C1 segment of cervical spinal cord (tissue), 14 donors: ENCODE results near the gene WWOX.
A peak's percentile ranks its signal among the peaks of the same experiment; 100 is the strongest.

Source experiments
- DNase-seq, 14 donors: peaks; one replicate each; lab custom pipeline; 2025; lab: John Stamatoyannopoulos, UW

The WWOX gene

DNA sequence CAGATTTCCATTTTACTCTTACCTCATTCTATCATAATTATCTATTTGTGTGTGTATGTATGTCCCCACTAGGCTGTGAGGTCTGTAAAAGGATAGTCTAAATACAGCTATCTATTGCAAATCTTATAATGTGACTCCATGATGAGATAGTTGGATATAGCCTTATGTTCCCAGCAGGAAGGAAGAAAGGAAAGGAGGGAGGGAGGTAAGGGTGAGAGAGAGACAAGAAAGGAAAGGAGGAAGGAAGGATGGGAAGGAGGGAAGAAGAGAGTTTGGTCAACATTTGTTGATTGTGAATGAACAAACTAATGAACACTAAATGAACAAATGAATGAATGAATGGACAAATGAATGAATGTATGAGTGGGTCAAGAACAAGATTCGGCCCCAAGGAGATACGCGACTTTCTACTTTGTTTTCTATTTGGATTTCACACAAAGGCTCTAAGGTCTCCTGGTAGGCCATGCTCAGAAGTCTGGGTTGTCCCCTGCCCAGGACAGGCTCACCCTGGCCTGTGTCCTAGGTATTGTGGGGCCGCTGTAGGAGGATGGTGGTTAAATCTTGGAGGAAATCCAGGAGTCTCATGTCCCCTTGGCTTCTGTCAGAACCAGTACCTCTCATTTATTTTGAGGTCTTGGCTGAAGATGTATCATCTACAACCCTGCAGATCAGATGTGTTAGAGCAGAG is 195.2 kb downstream of the WWOX start:
- no peak for DNase-seq

DNA sequence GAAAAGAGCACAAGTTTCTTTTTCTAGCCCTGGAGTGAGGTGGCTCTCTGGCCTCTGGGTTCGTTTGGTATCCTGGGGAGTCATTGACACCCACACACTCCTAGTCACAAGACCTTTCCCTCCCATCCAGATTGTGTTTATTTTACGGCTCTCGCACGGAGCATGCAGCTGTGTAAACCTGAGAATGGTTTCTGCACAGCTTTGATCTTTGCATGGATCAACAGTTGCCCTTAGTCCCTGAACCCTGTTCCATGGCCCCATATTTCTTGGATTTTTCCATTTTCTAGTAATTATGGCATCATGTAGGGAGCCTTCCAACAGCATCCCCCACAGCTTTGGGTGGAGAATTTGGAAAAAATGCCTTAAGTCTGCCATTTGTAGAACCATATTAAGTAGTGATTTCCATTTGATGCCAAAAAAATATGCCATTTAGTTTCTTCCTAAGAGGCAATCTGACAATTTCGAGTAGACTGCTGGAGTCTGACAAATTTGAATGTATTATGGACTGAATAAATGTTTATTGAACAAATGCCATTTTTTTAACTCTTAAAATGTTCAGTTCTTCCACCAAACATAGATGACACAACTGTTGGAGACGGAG is 197.7 kb downstream of the WWOX start:
- DNase-seq: no peak

DNA sequence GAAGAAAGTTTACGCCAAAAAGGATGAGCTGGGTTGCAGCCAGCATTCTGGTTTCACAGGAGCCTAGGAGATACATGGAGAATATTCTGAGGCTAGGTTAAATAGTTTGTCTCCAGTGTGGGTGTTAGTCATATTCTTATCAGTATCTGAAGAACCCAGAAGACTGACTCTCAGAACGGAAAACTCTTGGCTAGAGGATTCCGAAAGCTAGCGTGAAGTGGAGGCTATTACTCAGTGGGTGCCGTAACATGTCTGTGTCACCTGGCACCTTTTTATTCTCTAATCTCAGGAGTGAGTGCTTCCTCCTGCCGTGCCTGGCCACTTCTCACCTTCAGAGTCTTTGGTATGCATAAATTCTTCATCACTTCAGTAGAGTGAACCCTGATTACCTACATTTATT is 199.5 kb downstream of the WWOX start:
- DNase-seq: no peak

DNA sequence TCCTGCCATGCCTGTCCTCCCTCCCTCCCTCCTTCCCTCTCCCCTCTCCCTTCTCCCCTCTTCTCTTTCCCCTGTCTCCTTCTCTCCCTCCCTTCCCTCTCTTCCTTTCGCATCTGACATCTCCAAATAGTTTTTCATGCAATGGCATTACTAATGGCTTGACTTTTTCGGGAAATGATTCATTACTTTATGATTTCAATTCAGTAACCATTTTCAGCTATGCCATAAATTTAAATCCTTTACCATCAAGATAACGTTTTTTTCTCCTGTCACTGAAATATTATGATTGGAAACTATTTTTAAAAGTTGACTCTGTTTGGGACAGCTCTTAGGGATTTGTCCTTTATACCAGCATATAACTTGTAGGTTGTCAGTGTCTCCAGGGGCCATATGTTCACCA is 201.0 kb downstream of the WWOX start:
- DNase-seq: no peak

DNA sequence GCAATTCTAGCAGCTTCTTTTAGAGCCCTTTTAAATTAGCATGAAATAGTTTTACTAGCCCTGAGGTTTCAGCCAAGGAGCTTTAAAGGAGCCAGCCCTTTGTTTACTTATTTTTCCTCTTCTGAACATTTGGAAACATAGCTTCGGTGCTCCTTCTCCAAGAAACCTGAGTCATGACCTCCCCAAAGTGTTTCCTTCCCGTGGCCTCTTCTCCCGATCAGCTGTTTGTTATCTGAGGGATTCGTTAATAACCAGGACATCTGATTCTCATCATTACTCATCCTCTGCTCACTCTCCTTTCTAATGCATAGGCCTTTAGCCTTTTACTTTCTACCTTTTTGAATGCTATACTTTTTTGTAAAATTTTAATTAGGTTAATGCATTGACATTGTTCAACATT is 204.5 kb downstream of the WWOX start:
- no peak for DNase-seq

DNA sequence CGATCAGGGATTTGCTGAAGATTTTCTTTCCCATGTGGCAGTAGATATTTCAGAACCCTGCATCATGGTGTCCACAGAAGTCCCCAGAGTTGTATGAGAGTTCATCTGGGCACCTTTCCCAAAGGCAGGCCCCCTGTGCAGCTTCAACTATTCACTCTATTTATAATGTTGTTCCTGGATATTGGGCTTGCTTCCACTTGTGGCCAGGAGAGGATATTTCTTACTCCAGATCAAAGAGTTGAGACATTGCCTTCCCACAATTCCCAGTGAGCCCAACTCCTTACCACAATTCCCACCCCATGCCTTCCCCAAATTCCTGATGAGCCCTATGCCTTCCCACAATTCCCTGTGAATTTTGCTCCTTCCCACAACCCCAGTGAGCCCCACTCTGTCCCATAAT is 206.9 kb downstream of the WWOX start:
- DNase-seq: no peak

DNA sequence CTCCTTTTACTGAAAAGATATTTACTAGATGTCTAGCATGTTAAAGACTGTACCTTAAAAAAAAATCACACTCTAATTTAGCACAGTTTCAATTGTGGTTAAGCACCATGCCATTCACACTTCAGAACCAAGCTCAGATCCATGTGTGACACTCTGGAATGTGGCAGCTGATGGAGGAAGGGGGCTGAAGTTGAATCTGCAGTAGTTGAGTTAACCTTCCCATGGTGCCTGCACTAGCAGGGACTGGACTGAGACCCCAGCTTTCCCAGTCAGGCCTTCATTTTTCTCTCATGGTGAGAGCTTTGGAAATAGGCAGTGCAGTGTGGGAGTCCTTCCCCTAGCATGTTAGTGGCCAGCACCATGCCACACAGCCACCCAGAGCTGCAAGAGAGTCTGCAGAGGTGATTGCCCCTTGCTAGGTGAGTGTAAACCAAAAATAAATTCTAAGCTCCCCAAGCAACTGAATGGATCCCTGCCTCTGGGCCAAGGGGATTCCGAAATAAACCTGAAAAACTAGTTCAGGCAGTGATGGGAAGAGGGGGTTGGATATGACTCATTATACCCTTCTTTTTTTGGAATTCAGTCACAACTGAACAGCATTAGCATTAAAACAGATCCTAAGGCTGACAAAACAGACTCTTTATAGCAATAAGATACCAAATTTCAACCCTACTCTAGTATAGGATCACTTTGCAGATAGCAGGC is 208.5 kb downstream of the WWOX start:
- no peak for DNase-seq

DNA sequence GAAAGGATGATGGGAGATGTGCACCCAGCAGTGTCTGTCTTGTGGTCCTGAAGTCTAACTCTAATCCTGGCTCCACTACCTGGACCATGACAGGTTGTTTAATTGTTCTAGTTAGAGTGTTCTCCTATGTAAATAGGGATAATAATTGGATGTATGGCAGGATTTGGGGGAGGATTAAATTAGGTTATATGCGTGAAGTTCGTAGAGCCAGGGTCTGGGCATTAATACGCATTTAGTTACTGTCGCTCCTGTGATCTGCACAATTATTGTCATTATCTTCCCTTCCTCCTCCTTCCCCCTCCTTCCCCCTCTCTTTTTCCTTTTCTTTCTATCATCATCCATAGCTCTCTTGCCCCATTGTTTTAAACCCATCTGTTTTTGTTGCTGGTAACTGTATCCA is 210.3 kb downstream of the WWOX start:
- DNase-seq: no peak

DNA sequence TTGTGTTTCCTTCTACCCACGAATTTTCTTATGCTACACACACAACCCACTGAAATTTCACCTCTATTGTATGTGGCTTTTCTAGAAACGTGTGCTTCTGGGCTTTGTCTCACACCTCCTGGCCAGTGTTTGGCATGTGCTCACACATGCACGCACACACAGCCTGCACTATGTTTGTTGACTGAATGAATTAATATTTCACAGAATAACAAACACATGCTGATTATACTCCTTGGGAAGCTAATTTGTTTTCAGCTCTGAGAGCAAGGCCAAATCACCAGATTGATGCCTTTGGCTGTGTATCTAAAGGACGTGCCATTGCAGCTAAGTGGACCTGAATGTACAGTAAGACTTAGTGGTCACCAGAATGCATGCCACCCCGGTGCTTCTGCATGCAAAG is 210.7 kb downstream of the WWOX start:
- peak in 1 of 14 donors; percentile 13 for DNase-seq

DNA sequence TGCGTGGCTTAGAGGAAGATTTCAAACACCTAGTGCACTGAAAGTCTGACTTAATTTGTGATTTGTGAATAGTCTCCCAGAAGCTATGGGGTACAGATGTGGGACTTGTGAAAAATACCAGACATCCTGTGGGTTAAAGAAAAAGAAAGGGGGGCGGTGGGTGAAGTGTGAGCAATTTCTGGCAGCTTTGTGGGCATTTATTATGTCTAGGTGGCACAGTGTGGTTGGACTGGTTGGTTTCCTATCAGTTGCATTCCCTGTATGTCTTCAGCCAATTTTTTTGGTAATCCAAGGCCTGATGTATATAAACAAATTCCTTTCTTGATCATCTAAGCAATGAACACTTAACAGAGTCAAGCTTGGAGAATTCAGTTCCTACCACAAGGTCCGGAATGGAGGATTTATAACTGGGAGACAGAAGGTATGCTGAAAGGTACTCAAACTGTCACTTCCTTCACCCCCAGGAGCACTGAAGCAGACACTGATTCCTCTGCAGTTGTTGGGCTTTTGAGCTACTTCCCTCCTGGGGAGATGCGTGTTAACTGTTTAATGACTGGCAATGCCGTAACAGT is 211.6 kb downstream of the WWOX start:
- no peak for DNase-seq

DNA sequence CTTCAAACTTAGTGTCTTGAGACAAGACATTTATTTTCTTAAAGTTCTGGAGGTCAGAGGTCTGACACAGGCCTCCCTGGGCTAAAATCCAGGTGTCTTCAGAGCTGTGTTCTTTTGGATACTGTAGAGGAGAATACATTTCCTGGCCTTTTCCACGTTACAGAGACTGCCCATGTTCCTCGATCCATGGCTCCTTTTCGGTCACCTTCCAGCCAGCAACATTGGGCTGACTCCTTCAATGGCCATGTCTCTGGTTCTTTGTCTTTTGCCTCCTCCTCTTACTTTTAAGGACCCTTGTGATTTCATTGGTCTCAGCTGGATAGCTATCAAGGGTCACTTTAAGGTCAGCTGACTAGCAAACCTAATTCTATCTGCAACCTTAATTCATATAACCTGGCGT is 212.4 kb downstream of the WWOX start:
- no peak for DNase-seq

DNA sequence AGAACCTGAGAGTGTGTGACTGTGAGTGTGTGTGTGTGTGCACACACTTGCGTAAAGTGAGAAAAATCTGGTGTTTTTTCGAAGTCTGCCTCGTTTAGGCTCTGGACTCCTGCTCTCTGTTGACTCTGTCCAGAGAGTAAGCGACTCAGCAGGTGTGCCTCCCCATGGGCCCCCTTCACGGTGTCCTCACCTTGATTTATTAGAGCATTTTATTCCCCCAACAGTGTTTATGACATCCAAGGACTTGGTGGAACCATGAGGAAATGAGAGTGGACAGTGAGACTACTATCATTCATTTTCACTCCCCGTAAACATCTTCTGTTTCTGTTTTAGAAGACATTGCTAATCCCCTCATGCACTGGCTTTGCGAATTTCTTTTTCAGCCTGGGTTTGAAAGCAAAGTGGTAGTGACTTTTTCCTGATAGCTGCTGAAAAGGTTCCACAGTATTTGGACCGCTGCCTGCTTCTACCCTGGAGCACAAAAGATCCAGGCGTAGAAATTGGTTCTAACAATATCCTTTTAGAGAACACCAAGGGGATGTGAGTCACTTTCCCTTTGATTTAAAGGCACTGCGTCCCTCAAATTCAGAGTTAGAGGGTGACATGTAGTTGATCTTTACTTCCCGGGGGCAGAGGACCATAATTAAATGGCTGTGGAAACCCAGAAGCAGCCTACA is 218.2 kb downstream of the WWOX start:
- DNase-seq: no peak

DNA sequence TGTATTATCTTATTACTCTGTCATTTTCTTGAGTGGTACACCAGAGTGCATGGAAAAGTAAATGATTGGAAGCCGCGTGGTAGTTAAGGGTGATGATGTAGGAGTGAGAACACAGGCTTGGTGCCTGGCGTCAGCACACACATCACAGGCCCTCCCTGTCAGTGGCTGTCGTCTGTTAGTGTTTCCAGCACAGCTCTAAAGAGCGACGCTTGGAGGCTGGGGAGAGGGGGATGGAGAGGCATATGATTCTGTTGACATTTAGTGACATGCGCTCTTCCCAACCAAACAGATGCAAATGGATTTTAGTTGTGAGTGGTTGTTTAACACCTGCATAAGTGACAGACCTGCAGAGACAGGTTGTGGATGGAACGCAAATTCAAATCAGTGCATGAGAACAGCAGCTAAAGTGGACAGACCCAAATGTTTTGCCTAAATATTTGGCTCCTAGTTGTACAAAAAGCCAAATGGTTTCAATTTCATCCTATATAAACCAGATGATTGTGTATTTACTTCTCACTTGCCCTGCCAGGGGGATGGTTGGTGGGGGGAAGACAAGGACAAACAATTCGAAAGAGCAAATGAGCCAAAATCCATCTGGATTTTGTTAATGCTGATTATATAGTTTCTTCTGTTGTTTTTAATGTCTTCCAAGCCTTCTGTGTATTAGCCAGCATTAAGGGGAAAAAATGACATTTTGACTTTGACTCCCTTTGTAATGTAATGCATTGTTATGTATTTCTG is 222.3 kb downstream of the WWOX start:
- no peak for DNase-seq

DNA sequence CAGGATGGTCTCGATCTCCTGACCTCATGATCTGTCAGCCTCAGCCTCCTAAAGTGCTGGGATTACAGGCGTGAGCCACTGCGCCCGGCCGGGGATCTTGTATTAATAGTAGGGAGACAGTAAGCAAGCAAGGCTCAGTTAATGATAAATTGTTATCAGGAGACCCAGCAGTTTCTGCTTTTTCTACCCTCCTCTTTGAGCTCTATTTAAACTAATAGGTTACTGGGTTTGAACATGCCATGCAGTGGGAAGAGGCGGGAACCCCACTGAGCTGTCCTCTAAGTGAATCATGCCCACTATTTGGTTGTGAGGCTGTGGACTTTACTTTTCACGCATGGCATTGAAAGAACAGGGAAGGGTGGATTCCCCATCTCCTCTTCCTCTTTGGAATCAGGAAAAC is 223.9 kb downstream of the WWOX start:
- no peak for DNase-seq

DNA sequence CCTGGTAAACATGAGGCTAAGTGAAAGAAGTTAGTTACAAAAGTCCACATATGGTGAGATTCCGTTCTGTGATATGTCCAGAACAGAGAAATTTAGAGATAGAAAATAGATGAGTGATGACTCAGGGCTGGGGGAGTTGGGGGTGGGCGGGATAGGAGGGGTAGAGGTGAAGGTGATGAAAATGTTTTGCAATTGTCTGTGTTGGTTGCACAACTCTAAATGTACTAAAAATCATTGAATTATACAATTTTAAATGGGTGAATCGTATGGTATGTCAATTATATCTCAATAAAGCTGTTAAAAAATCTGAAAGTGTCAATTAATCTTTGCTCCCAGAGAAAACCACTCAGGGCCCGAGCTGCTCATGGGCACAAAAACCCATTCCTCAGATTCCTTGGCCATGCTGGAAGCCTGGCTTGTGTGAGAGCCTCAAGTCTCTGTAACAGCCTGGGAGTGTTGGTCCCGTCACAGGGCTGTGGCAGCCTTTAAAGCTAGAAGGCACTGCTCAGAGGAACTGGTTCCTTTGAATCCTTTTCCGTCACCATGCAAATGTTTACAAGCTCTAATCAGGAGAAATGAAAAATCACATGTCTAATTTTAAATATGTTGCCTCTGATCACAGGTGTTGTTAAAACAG is 225.3 kb downstream of the WWOX start:
- no peak for DNase-seq

DNA sequence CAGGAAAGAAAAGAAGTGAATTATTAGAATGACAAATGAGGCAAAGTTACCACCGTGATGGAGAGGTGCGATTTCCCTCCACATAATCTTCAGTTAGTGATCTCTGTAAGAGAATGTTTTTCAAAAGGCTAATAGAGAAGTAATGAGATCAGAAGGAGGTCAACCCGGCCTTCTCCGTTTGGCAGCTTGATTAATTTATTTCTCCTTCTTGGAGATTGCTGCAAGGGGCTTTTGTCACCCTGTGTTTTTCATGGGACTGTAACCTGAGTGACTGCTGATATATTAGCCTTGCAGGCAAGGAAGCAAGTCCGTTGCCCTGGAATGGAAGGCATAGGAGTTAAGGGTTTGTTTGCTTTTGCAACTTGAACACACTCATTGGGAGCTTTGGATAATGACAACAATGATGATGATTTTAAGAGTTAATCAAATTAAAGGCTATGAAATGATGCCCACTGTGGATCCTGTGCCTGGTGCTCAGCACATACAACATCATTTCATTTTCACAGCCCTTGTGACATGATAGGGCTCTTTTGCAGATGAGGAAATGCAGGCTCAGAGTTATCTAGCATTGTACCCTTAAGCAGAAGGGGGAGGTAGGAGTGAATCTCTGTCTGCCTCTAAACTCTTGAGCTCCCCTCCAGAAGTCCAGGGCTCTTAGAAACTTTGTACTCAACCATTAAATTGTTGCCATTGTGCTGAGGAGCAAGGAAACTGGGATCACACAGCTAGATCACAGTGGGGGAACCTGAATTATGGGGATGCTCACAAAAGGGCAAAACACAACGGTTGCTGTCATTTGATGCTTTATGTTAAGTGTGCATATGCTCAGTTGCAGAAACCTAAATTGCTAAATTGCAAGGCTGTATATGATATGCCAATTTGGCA is 226.3 kb downstream of the WWOX start:
- no peak for DNase-seq

DNA sequence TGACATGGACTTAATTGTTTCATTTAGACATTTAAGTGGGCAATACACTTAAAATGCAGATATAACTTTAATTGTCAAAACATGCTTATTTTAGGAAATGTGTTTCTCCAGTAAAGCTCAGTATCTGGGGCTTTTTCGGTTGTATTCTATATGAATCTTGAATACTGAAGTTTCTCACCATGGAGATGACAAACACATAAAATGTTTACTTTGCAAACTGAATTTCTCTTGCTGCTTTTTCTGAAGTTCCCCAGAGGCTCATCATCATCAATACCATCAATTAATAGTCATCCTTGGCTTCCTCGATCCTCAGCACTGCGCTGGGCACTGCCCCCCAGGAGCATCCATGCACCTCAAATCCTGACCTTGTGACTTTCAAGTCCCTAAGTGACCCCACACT is 227.3 kb downstream of the WWOX start:
- DNase-seq: no peak

DNA sequence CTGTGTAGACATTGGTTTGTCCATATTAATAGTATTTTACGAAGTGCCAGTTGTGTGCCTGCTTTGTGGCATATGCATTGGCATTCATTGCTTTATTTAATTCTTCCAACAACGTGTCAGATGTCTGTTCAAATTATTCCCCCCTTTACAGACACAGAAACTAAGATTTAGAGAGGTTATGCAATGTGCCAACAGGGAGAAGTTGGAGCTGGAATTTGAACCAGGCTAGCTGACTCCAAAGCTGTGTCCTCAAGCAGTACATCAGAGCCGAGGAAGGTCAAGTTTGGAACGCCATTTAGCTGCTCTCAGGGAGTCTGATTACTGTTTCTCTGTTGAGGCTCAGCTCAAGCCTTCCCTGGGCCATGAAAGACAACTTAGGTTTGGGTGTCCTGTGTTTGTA is 232.3 kb downstream of the WWOX start:
- no peak for DNase-seq

DNA sequence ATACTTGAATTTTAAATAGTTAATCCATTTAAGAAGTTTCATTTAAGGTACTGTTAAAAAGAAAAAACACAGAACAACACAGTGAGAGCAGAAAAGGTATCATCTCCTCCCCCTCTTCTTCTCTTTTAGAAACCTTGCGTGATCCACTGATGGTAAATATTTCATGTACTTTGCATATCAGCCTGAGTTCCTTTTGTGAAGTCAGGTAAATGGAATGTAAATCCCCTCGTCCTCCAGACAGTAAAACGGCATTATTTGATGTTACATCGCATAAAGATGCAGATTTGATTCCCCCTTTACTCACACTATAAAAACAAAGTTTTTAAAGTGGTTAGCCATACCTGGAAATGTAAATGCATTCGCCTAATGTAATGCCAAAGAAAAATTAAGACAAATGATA is 234.4 kb downstream of the WWOX start:
- DNase-seq: no peak

DNA sequence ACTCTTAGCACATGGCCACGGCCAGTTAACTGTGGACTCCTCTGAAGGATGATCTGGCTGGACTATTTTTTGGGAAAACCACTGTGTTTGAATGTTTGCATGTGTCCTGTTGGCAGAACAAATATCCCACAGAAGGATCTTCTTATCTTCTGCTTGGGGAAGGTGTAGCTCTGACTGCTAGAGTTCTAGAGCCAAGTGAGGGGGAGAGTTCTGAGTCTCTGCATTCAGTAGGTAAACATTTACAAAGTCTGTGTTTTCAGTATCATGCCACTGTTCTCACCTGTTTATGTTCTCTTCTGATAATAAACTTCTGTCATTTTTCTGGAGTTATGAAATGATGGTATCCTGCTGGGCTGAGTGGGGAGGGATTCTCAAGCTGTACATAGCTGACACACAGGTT is 241.1 kb downstream of the WWOX start:
- no peak for DNase-seq
